Neural cell (in vitro differentiated cells): Measurements from ENCODE around the gene ZNF438. TPM values are rescaled to one million over a fixed set of nuclear protein-coding genes. Genes with fewer than 3 reads are reported as not detected.

Source experiments
- H2AFZ ChIP-seq: fragments of 200-600, 300-800 bp; sonication (generic), shearing (Covaris generic); 2 replicates; pipeline ENCODE4 v1.6.0; 2014; ENCODE audit warnings: low read depth, mild to moderate bottlenecking, antibody characterized with exemption, low read length, moderate library complexity
- H3F3A ChIP-seq: fragments of 200-600 bp; shearing (Covaris generic); 2 replicates; pipeline ENCODE4 v1.6.1; 2016; ENCODE audit warnings: mild to moderate bottlenecking, moderate library complexity, mixed read lengths, antibody characterized with exemption, low read length; ENCODE audit not compliant: insufficient read depth, poor library complexity, severe bottlenecking
- H3K27ac ChIP-seq: fragments of 200-600, 300-800 bp; sonication (generic), shearing (Covaris generic); 2 replicates; pipeline ENCODE4 v1.5.1; 2014; ENCODE audit warnings: mild to moderate bottlenecking, low read length, moderate library complexity
- H3K27me3 ChIP-seq: fragments of 300-800, 200-600 bp; sonication (generic), shearing (Covaris generic); 2 replicates; pipeline ENCODE4 v1.6.0; 2014; ENCODE audit warnings: mild to moderate bottlenecking, low read depth, low read length, moderate library complexity; ENCODE audit not compliant: insufficient read depth
- H3K36me3 ChIP-seq: fragments of 300-800, 200-600 bp; sonication (generic), shearing (Covaris generic); 2 replicates; pipeline ENCODE4 v1.5.1; 2014; ENCODE audit warnings: mild to moderate bottlenecking, antibody characterized with exemption, low read length, moderate library complexity; ENCODE audit not compliant: insufficient read depth
- H3K4me2 ChIP-seq: fragments of 300-800, 200-600 bp; sonication (generic), shearing (Covaris generic); 2 replicates; pipeline ENCODE4 v1.6.0; 2014; ENCODE audit warnings: mild to moderate bottlenecking, low read length
- H3K4me3 ChIP-seq: fragments of 300-800, 200-600 bp; sonication (generic), shearing (Covaris generic); 2 replicates; pipeline ENCODE4 v1.5.1; 2014; ENCODE audit warnings: mild to moderate bottlenecking, low read length, moderate library complexity
- H3K79me2 ChIP-seq: fragments of 200-600 bp; shearing (Covaris generic); replicated peaks from 2 replicates; pipeline ENCODE4 v1.6.0; 2014; ENCODE audit warnings: mild to moderate bottlenecking, low read length, moderate library complexity; ENCODE audit not compliant: insufficient read depth
- H3K9ac ChIP-seq: fragments of 300-800, 200-600 bp; sonication (generic), shearing (Covaris generic); 2 replicates; pipeline ENCODE4 v1.6.1; 2016; ENCODE audit warnings: mild to moderate bottlenecking, low read length, mixed read lengths
- H3K9me2 ChIP-seq: fragments of 200-600 bp; shearing (Covaris generic); 2 replicates; pipeline ENCODE4 v1.6.1; 2016; ENCODE audit warnings: mild to moderate bottlenecking, low read length, mixed read lengths; ENCODE audit not compliant: insufficient read depth
- H3K9me3 ChIP-seq: fragments of 200-600, 300-800 bp; sonication (generic), shearing (Covaris generic); 2 replicates; pipeline ENCODE4 v1.6.1; 2016; ENCODE audit warnings: mild to moderate bottlenecking, mixed run types, low read length, moderate library complexity, mixed read lengths
- H4K20me1 ChIP-seq: fragments of 200-600 bp; shearing (Covaris generic); 2 replicates; pipeline ENCODE4 v1.6.1; 2016; ENCODE audit warnings: mild to moderate bottlenecking, mixed run types; ENCODE audit not compliant: insufficient read depth
- EP300 ChIP-seq: fragments of 450-650 bp; conservative IDR thresholded peaks from 2 replicates; pipeline ENCODE4 v1.6.1; 2014; ENCODE audit warnings: antibody characterized with exemption, mild to moderate bottlenecking, moderate library complexity; ENCODE audit not compliant: poor library complexity, severe bottlenecking
- EZH2 ChIP-seq: fragments of 200-600, 300-800 bp; shearing (Covaris generic), sonication (generic); IDR thresholded peaks from 2 replicates; pipeline ENCODE4 v1.6.1; 2014; ENCODE audit warnings: antibody characterized with exemption, low read length, borderline replicate concordance, mild to moderate bottlenecking; ENCODE audit not compliant: insufficient read depth, poor library complexity, severe bottlenecking
- MXI1 ChIP-seq: fragments of 450-650 bp; conservative IDR thresholded peaks from 2 replicates; pipeline ENCODE4 v1.6.1; 2014; ENCODE audit warnings: antibody characterized with exemption, mild to moderate bottlenecking; ENCODE audit not compliant: poor library complexity, severe bottlenecking
- POLR2AphosphoS5 ChIP-seq: IDR thresholded peaks from 2 replicates; pipeline ENCODE4 v1.6.1; 2012
- RAD21 ChIP-seq: fragments of 450-650 bp; conservative IDR thresholded peaks from 2 replicates; pipeline ENCODE4 v1.6.1; 2014; ENCODE audit warnings: antibody characterized with exemption, mild to moderate bottlenecking, moderate library complexity
- SMC3 ChIP-seq: fragments of 450-650 bp; conservative IDR thresholded peaks from 2 replicates; pipeline ENCODE4 v1.6.1; 2014; ENCODE audit warnings: antibody characterized with exemption, mild to moderate bottlenecking, moderate library complexity; ENCODE audit not compliant: poor library complexity
- TAF1 ChIP-seq: IDR thresholded peaks from 2 replicates; pipeline ENCODE4 v1.6.1; 2012; ENCODE audit warnings: low read depth
- polyA plus RNA-seq: library from polyadenylated mRNA; depleted of rRNA; stranded (reverse); fragments of >200 nt; gene quantifications from 2 replicates; pipeline ENCODE4 v1.2.3, GENCODE V29; 2014
- TF ChIP-seq, protein P1 (sequence below): fragments of 450-650 bp; IDR thresholded peaks from 2 replicates; pipeline ENCODE4 v1.5.1; 2014; ENCODE audit warnings: antibody characterized with exemption, mild to moderate bottlenecking, moderate library complexity; ENCODE audit not compliant: poor library complexity, severe bottlenecking
- TF ChIP-seq, protein P2 (sequence below): IDR thresholded peaks from 2 replicates; pipeline ENCODE4 v1.6.1; 2012; ENCODE audit warnings: borderline replicate concordance

The ZNF438 gene
- polyA plus RNA-seq, 1 donor from 2014 or later: 0.78 TPM

DNA sequence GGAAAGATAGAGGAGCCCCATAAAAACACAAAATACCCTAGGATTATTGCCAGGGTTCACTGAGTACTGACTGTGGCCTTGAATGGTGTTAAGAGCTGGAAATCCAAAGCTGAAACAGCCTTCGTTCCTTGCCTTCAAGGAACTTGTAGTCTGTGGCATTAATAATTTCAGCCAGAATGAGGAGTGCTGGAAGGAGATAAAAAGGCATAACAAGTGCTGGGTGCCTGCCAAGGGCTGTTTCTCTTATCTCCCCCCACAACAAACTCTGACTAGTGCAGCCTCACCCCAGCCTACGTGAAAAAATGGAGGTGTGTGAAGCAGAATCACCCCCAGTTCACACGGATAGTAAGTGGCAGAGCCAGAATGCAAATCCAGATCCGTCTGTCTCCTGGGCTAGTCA is 203.0 kb downstream of the ZNF438 start:
- Histone ChIP-seq H3K27ac (peak overlapping the region; percentile 25), H4K20me1 (no peaks in the 10 kb centered on the region), H3K9me2 (no peaks in the 10 kb centered on the region), H3K9ac (no peak overlapping the region), H3F3A (no peaks in the 10 kb centered on the region), H3K27me3 (no peaks in the 10 kb centered on the region), H3K9me3 (no peaks in the 10 kb centered on the region), H2AFZ (no peak overlapping the region), H3K4me3 (peak overlapping the region; percentile 17), H3K79me2 (no peaks in the 10 kb centered on the region), H3K4me2 (no peak overlapping the region), H3K36me3 (no peaks in the 10 kb centered on the region)
- no peak for TF ChIP-seq TAF1
- TF ChIP-seq RAD21: no peak
- TF ChIP-seq, protein P1, sequence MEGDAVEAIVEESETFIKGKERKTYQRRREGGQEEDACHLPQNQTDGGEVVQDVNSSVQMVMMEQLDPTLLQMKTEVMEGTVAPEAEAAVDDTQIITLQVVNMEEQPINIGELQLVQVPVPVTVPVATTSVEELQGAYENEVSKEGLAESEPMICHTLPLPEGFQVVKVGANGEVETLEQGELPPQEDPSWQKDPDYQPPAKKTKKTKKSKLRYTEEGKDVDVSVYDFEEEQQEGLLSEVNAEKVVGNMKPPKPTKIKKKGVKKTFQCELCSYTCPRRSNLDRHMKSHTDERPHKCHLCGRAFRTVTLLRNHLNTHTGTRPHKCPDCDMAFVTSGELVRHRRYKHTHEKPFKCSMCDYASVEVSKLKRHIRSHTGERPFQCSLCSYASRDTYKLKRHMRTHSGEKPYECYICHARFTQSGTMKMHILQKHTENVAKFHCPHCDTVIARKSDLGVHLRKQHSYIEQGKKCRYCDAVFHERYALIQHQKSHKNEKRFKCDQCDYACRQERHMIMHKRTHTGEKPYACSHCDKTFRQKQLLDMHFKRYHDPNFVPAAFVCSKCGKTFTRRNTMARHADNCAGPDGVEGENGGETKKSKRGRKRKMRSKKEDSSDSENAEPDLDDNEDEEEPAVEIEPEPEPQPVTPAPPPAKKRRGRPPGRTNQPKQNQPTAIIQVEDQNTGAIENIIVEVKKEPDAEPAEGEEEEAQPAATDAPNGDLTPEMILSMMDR: no peak
- TF ChIP-seq EZH2: no peak
- TF ChIP-seq POLR2AphosphoS5: no peak
- TF ChIP-seq MXI1: no peak
- TF ChIP-seq, protein P2, sequence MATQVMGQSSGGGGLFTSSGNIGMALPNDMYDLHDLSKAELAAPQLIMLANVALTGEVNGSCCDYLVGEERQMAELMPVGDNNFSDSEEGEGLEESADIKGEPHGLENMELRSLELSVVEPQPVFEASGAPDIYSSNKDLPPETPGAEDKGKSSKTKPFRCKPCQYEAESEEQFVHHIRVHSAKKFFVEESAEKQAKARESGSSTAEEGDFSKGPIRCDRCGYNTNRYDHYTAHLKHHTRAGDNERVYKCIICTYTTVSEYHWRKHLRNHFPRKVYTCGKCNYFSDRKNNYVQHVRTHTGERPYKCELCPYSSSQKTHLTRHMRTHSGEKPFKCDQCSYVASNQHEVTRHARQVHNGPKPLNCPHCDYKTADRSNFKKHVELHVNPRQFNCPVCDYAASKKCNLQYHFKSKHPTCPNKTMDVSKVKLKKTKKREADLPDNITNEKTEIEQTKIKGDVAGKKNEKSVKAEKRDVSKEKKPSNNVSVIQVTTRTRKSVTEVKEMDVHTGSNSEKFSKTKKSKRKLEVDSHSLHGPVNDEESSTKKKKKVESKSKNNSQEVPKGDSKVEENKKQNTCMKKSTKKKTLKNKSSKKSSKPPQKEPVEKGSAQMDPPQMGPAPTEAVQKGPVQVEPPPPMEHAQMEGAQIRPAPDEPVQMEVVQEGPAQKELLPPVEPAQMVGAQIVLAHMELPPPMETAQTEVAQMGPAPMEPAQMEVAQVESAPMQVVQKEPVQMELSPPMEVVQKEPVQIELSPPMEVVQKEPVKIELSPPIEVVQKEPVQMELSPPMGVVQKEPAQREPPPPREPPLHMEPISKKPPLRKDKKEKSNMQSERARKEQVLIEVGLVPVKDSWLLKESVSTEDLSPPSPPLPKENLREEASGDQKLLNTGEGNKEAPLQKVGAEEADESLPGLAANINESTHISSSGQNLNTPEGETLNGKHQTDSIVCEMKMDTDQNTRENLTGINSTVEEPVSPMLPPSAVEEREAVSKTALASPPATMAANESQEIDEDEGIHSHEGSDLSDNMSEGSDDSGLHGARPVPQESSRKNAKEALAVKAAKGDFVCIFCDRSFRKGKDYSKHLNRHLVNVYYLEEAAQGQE: no peak
- TF ChIP-seq EP300: no peak
- no peak for TF ChIP-seq SMC3

- H2AFZ ChIP-seq: no peak overlapping the region
- H3K4me3 ChIP-seq: no peak overlapping the region
- H3K9ac ChIP-seq: no peak overlapping the region
Observed at GRCh38 chr10:30828164-30828563, 203.5 kb downstream of the ZNF438 start.

More at GRCh38 chr10:30828164-30828563, 203.5 kb downstream of the ZNF438 start:
- Histone ChIP-seq H3K79me2 (no peaks in the 10 kb centered on the region), H3K27me3 (no peaks in the 10 kb centered on the region), H3K36me3 (no peaks in the 10 kb centered on the region), H3K9me3 (no peaks in the 10 kb centered on the region), H3K9me2 (no peaks in the 10 kb centered on the region), H3K27ac (no peak overlapping the region), H4K20me1 (no peaks in the 10 kb centered on the region), H3K4me2 (no peak overlapping the region), H3F3A (no peaks in the 10 kb centered on the region)
- TF ChIP-seq MXI1 (no peak), POLR2AphosphoS5 (no peak), EP300 (no peak), RAD21 (no peak), SMC3 (no peak), TAF1 (no peak), EZH2 (no peak)
- TF ChIP-seq, protein P1: no peak
- TF ChIP-seq, protein P2: no peak
